Measurements from ENCODE around the gene EEF1G.

DNA sequence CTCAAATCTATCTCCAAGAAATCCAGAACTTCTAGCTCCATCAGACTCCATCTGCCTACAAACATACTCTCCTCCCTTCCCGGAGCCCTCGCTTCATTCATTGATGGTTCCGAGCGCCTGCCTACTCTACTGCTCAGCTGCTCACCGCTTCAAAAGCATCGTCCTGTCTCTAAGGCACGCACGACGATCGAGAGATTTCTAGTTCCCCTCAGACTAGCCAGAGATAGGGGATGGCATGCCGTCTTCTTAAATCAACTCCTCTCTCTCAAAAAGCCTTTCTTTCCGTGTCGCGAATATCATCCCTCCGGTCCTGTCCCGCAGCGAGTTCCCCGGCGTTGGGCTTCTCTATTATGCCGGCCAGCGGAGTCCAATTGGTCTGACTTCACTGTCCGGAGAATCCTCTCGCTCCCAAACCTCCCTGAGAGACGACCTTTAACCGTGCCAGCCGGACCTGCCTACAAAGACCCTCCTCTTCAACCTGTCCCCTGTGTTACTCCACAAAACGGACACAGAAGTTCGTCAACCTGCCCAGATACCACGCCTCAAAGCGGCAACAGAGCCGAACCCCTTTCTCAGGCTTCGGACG, 592 bp downstream of the EEF1G start:
- TF ChIP-seq, protein P1, sequence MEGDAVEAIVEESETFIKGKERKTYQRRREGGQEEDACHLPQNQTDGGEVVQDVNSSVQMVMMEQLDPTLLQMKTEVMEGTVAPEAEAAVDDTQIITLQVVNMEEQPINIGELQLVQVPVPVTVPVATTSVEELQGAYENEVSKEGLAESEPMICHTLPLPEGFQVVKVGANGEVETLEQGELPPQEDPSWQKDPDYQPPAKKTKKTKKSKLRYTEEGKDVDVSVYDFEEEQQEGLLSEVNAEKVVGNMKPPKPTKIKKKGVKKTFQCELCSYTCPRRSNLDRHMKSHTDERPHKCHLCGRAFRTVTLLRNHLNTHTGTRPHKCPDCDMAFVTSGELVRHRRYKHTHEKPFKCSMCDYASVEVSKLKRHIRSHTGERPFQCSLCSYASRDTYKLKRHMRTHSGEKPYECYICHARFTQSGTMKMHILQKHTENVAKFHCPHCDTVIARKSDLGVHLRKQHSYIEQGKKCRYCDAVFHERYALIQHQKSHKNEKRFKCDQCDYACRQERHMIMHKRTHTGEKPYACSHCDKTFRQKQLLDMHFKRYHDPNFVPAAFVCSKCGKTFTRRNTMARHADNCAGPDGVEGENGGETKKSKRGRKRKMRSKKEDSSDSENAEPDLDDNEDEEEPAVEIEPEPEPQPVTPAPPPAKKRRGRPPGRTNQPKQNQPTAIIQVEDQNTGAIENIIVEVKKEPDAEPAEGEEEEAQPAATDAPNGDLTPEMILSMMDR (IDR thresholded peaks at IDR 0.05): no peak
- no peak for TF ChIP-seq ZFX (IDR thresholded peaks at IDR 0.05; ENCODE audit: borderline replicate concordance)

All from 22Rv1 (cell line).